Lower leg skin (tissue), 3 donors: Measurements from ENCODE around the gene LHFPL2.

Experiments used
- POLR2A ChIP-seq, 2 donors: fragments of 450-650 bp; IDR thresholded peaks; one replicate each; pipeline ENCODE4 v1.6.1; 2016 to 2017; ENCODE audit warnings: antibody characterized with exemption in 2 of 2, mild to moderate bottlenecking in 1 of 2, moderate library complexity in 1 of 2
- TF ChIP-seq, protein P1 (sequence below), 3 donors: fragments of 450-650 bp; IDR thresholded peaks; one replicate each; pipeline ENCODE4 v1.5.1; 2016; ENCODE audit warnings: antibody characterized with exemption in 3 of 3, mild to moderate bottlenecking in 3 of 3, moderate library complexity in 2 of 3

- TF ChIP-seq, protein P1, sequence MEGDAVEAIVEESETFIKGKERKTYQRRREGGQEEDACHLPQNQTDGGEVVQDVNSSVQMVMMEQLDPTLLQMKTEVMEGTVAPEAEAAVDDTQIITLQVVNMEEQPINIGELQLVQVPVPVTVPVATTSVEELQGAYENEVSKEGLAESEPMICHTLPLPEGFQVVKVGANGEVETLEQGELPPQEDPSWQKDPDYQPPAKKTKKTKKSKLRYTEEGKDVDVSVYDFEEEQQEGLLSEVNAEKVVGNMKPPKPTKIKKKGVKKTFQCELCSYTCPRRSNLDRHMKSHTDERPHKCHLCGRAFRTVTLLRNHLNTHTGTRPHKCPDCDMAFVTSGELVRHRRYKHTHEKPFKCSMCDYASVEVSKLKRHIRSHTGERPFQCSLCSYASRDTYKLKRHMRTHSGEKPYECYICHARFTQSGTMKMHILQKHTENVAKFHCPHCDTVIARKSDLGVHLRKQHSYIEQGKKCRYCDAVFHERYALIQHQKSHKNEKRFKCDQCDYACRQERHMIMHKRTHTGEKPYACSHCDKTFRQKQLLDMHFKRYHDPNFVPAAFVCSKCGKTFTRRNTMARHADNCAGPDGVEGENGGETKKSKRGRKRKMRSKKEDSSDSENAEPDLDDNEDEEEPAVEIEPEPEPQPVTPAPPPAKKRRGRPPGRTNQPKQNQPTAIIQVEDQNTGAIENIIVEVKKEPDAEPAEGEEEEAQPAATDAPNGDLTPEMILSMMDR (IDR thresholded peaks at IDR 0.05), result no peak
- no peak for TF ChIP-seq POLR2A (IDR thresholded peaks at IDR 0.05)
These were observed 13.8 kb upstream of the LHFPL2 start for GRCh38 chr5:78662323-78662722.
